Mucosa of descending colon (tissue), 3 donors: Measurements from ENCODE around the gene DNAJC11. TPM values are rescaled to one million over a fixed set of nuclear protein-coding genes. Genes with fewer than 3 reads are reported as not detected.
A peak's percentile ranks its signal among the peaks of the same experiment; 100 is the strongest.

ENCODE experiments used
- ATAC-seq: fragments of 200-7000 bp; cut with Tn5 transposase; one replicate; pipeline ENCODE4 v1.9.1; 2020; ENCODE audit warnings: mild to moderate bottlenecking, moderate library complexity
- DNase-seq, 3 donors: peaks; one replicate each; pipeline ENCODE4 v3.0.0-alpha.2; 2020
- H3K36me3 ChIP-seq: fragments of 200-600 bp; one replicate; pipeline ENCODE4 v1.8.0; 2021; ENCODE audit warnings: low read depth, mild to moderate bottlenecking
- H3K4me1 ChIP-seq: fragments of 200-600 bp; one replicate; pipeline ENCODE4 v1.8.0; 2021; ENCODE audit warnings: low read depth, mild to moderate bottlenecking
- H3K4me3 ChIP-seq: fragments of 200-600 bp; one replicate; pipeline ENCODE4 v1.8.0; 2021; ENCODE audit warnings: mild to moderate bottlenecking
- H3K9me3 ChIP-seq: fragments of 200-600 bp; one replicate; pipeline ENCODE4 v1.8.0; 2021; ENCODE audit warnings: mild to moderate bottlenecking
- intact Hi-C, 2 donors: fragments of 100-400 bp; cut with DNase I in 1 of 2; cut with micrococcal nuclease in 1 of 2; formaldehyde crosslinking; loops; one replicate each; pipeline versions ENCODE4 v1.11.0 to v1.11.1; 2022; cut with DNase I, micrococcal nuclease
- total RNA-seq, 3 donors: library from RNA; stranded (reverse); fragmentation: NEBNext Ultra II Directional in 2 of 3; extraction: Animal tissue kit (Norgen Biotek cat#: 25700) in 2 of 3; gene quantifications; one replicate each; pipeline versions ENCODE4 v1.2.1 to v1.2.4, GENCODE V29; 2021 to 2023
- TF ChIP-seq, protein P1 (sequence below): fragments of 200-600 bp; IDR thresholded peaks from one replicate; pipeline ENCODE4 v1.8.0; 2022; ENCODE audit warnings: antibody characterized with exemption, mild to moderate bottlenecking
- donor health status: DM: no; HTN: no; CAD: no; lungs with moderate emphysema.
- donor health status: DM: no; HTN: no; CAD: no.
- donor health status: DM: no; HTN: yes; CAD: no.

Gene DNAJC11
- total RNA-seq, 3 donors from 2014 or later = 71.1 to 89.0 (median 78.9) TPM

DNA sequence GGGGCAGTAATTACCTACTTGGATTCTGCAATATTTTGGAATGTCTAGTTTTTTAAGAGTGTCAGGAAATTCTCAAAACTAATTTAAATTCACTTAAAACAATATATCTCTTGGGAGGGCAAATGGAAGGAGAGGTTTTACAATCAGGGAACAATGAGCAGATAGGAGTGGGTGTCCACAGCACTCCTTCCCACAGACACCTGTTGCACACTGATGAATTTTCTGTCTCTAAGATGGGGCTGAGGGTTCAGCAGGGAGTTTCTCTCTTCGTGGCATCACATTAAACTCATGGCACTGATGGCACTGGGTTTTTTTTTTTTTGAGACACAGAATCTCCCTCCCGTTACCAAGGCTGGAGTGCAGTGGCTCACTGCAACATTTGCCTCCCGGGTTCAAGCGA is 82.6 kb downstream of the DNAJC11 start:
- no peak for DNase-seq
- Histone ChIP-seq H3K4me3 (no peak overlapping the region), H3K36me3 (peaks cover 9% of the 10 kb centered on the region), H3K4me1 (peaks cover 3% of the 10 kb centered on the region), H3K9me3 (no peaks in the 10 kb centered on the region)
- no peak for ATAC-seq
- TF ChIP-seq, protein P1, sequence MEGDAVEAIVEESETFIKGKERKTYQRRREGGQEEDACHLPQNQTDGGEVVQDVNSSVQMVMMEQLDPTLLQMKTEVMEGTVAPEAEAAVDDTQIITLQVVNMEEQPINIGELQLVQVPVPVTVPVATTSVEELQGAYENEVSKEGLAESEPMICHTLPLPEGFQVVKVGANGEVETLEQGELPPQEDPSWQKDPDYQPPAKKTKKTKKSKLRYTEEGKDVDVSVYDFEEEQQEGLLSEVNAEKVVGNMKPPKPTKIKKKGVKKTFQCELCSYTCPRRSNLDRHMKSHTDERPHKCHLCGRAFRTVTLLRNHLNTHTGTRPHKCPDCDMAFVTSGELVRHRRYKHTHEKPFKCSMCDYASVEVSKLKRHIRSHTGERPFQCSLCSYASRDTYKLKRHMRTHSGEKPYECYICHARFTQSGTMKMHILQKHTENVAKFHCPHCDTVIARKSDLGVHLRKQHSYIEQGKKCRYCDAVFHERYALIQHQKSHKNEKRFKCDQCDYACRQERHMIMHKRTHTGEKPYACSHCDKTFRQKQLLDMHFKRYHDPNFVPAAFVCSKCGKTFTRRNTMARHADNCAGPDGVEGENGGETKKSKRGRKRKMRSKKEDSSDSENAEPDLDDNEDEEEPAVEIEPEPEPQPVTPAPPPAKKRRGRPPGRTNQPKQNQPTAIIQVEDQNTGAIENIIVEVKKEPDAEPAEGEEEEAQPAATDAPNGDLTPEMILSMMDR = no peak
- intact Hi-C loops = no loop called here

DNA sequence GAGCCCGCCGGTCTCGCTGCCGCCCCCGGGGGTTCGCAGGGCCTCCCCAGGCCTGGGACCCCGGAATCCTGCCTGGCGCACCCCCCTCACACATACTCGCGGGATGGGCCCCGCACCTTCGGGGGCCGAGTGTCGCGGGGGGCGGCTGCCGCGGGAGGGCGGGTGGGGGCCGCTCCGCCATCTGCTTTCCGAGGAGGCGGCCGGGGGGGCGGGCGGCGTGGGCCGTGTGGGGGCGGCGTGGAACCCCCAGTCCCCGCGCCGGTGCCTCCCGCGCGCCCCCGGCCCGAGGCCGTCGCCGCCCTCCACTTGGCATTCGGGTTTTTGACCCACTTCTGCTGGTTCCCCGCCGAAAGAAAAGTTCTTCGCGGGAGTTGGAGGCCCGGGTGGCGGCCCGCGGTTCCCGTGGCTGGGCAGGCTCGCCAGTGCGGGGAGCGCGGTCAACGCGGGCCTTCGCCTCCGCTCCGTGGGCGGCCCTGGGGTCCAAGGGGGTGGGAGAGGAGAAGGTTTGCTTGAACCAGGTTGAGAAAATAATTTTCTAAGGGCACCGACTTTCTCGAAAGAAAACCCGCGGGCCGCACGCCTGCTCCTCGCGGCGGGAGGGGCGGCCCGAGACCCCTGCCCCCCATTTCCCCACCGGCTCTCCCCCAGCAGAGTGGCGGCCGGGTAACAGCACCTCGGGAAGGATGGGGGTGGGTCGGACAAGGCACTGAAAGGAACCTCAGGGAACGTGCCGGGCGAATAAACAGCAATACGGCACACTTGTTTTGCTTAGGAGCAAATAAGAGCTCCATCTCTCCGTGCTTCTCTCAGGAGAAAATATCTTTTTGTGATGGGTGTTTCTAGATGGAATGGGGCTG is 86.5 kb downstream of the DNAJC11 start:
- no peaks in the 10 kb centered on the region for H3K36me3 ChIP-seq
- ATAC-seq = no peak
- intact Hi-C loops = no loop called here

DNA sequence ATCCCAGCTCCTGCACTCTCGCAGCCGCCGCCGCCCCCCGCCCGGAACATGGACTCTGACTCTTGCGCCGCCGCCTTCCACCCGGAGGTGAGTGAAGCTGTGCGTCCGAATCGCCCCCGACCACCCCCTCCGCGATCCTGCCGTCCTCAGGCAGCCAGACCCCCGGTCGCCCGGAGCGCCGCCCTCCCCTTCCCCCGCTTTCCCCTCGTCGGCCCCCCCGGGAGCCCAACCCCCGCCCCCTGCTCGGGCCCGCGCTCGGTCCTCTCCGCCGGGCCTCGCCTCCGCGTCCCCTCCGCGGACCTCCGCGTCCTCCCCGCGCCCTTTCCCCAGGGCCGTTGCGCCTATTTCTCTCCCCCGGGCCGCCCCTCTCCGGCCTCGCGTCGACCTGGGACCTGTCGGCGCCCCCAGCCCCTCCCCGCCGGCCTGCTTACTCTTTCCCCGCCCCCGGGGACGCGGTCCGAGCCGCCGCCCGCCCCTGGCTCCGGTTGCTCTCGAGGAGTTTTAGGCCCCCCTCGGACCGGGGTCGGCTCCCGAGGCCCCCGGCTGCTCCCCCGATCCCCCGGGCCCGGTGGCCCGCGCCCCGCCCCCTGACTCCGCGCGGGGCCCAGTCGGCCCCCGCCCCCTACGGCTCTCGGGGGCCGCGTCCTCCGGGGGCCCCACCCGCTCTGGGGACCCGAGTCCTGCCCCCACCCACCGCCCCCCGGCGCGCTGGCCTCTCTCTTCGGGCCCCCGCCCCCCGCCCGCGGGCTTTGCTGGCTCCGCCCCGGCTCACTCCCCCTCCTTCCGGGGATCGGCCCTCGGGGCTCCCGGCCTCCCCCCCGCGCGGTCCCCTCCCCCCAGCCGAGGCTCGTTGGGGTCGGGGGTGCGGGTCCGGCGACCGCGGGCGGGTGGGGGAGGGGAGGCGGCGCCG is 87.3 kb downstream of the DNAJC11 start:
- Histone ChIP-seq H3K4me3 (peak overlapping the region; percentile 86), H3K36me3 (no peaks in the 10 kb centered on the region), H3K4me1 (peaks cover 8% of the 10 kb centered on the region), H3K9me3 (no peaks in the 10 kb centered on the region)
- intact Hi-C loops = no loop called here
- TF ChIP-seq, protein P1 = no peak
- ATAC-seq (peak; percentile 7), DNase-seq (peak; percentile 68 to 84 (median 77))

More for the DNA sequence above, 86.5 kb downstream of the DNAJC11 start:
- Histone ChIP-seq H3K4me1 (peaks cover 8% of the 10 kb centered on the region), H3K9me3 (no peaks in the 10 kb centered on the region), H3K4me3 (peak overlapping the region; percentile 86)
- TF ChIP-seq, protein P1 = no peak
- DNase-seq = peak; percentile 23 to 60 (median 58)

DNA sequence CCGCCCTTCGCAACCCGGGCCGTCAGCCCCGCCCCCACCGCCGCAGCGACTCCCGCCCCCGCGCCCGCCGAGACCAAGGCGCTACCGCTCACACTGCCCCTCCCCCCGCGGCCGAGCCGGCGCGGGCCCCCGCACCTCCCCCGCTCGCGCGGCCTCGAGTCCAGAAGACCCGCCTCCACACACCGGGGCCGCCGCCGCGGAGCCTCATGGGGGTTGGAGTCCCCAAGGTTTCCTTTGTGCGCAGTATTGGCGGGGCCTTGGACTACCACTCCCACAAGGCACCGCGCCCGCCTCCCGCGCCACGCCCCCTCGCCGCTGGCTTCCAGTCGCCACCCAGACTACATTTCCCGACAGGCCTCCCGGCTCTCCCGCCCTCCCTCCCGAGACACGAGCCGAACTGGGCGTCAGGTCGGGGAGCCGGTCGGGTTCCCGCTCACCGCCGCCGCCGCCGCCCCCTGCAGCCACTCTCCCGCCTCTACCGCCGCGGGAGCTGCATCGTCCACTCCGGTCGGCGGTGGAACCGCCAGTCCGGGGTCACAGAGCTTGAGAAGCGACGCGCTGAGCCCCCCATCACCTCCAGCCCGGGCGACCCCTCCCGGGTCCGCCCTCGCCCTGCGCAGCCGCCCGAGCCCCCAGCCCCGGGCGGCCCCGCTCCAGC is 88.1 kb downstream of the DNAJC11 start, which contains the start of gene PHF13:
Gene PHF13 (plus strand): TSS at position 371 of the 658 bp plus-strand sequence. CDS start 336 bp downstream, outside the sequence.
- Histone ChIP-seq H3K9me3 (no peaks in the 10 kb centered on the region), H3K4me3 (peak within 1 kb of the TSS; percentile 86), H3K36me3 (no peaks in the 10 kb centered on the region), H3K4me1 (peaks cover 8% of the 10 kb centered on the region)
- DNase-seq (peak; percentile 100), ATAC-seq (peak; percentile 96)
- TF ChIP-seq, protein P1 = no peak
- intact Hi-C loops = no loop called here
